Type B pancreatic cell (in vitro differentiated cells): Measurements from ENCODE around the gene UQCRHL. TPM values are rescaled to one million over a fixed set of nuclear protein-coding genes. Genes with fewer than 3 reads are reported as not detected.
A peak's percentile ranks its signal among the peaks of the same experiment; 100 is the strongest.

Source experiments
- DNase-seq: peaks from one replicate; pipeline ENCODE4 v3.0.0; 2021; ENCODE audit warnings: mixed read lengths; ENCODE audit not compliant: unreplicated experiment; ENCODE audit errors: extremely low spot score
- H3K27ac Mint-ChIP-seq: 2 replicates; pipeline ENCODE4 v1.8.0; 2021; ENCODE audit warnings: mild to moderate bottlenecking, mixed read lengths
- H3K27me3 Mint-ChIP-seq: 2 replicates; pipeline ENCODE4 v1.8.0; 2021; ENCODE audit warnings: mixed read lengths
- H3K36me3 Mint-ChIP-seq: 2 replicates; pipeline ENCODE4 v1.8.0; 2021; ENCODE audit warnings: mixed read lengths
- H3K4me1 Mint-ChIP-seq: one replicate; pipeline ENCODE4 v1.8.0; 2021; ENCODE audit warnings: mixed read lengths; ENCODE audit not compliant: unreplicated experiment
- H3K4me3 Mint-ChIP-seq: 2 replicates; pipeline ENCODE4 v1.8.0; 2021; ENCODE audit warnings: mild to moderate bottlenecking, mixed read lengths
- H3K9me3 Mint-ChIP-seq: 2 replicates; pipeline ENCODE4 v1.8.0; 2021; ENCODE audit warnings: mixed read lengths
- CTCF ChIP-seq: fragments of 200-600 bp; sonication (generic); conservative IDR thresholded peaks from 2 replicates; pipeline ENCODE4 v1.5.0; 2021; ENCODE audit warnings: antibody characterized with exemption, mild to moderate bottlenecking
- total RNA-seq: library from RNA; stranded (reverse); gene quantifications from 2 replicates; pipeline ENCODE4 v1.2.1, GENCODE V29; 2021; ENCODE audit warnings: low replicate concordance

The UQCRHL gene
- total RNA-seq, 1 donor from 2014 or later: 2.3 TPM

GRCh38 chr1:15797614-15798390, 9.6 kb downstream of the UQCRHL start:
- Mint-ChIP-seq H3K4me1 (peaks cover 44% of the 10 kb centered on the region), H3K27me3 (peaks cover 4% of the 10 kb centered on the region), H3K27ac (peak overlapping the region; percentile 81), H3K4me3 (no peak overlapping the region), H3K9me3 (no peaks in the 10 kb centered on the region), H3K36me3 (no peaks in the 10 kb centered on the region)
- no peak for TF ChIP-seq CTCF
- no peak for DNase-seq

GRCh38 chr1:15796086-15796462, 11.4 kb downstream of the UQCRHL start:
- TF ChIP-seq CTCF: no peak
- peak overlapping the region; percentile 52 for H3K4me3 Mint-ChIP-seq

GRCh38 chr1:15788624-15789301, 18.7 kb downstream of the UQCRHL start:
- peak overlapping the region; percentile 82 for H3K27ac Mint-ChIP-seq
- H3K27me3 Mint-ChIP-seq: no peaks in the 10 kb centered on the region
- peaks cover 10% of the 10 kb centered on the region for H3K4me1 Mint-ChIP-seq

More at GRCh38 chr1:15796086-15796462, 11.4 kb downstream of the UQCRHL start:
- no peak for DNase-seq
- H3K9me3 Mint-ChIP-seq: no peaks in the 10 kb centered on the region
- peaks cover 44% of the 10 kb centered on the region for H3K4me1 Mint-ChIP-seq
- H3K27ac Mint-ChIP-seq: peak overlapping the region; percentile 95
- H3K27me3 Mint-ChIP-seq: no peaks in the 10 kb centered on the region
- H3K36me3 Mint-ChIP-seq: no peaks in the 10 kb centered on the region

GRCh38 chr1:15786581-15786980, 20.9 kb downstream of the UQCRHL start:
- Mint-ChIP-seq H3K4me3 (no peak overlapping the region), H3K27me3 (no peaks in the 10 kb centered on the region), H3K9me3 (no peaks in the 10 kb centered on the region), H3K36me3 (peaks cover 9% of the 10 kb centered on the region), H3K4me1 (no peaks in the 10 kb centered on the region), H3K27ac (peak overlapping the region; percentile 59)
- DNase-seq: no peak
- TF ChIP-seq CTCF: no peak

More at GRCh38 chr1:15788624-15789301, 18.7 kb downstream of the UQCRHL start:
- no peaks in the 10 kb centered on the region for H3K9me3 Mint-ChIP-seq
- H3K36me3 Mint-ChIP-seq: peaks cover 9% of the 10 kb centered on the region
- no peak for DNase-seq
- TF ChIP-seq CTCF: no peak
- H3K4me3 Mint-ChIP-seq: peak overlapping the region; percentile 4

- DNase-seq: no peak
- H3K27ac Mint-ChIP-seq: peak overlapping the region; percentile 57
- H3K36me3 Mint-ChIP-seq: peaks cover 13% of the 10 kb centered on the region
- no peak overlapping the region for H3K4me3 Mint-ChIP-seq
- no peaks in the 10 kb centered on the region for H3K9me3 Mint-ChIP-seq
- H3K27me3 Mint-ChIP-seq: no peaks in the 10 kb centered on the region
- TF ChIP-seq CTCF: no peak
- H3K4me1 Mint-ChIP-seq: peaks cover 3% of the 10 kb centered on the region
Measured at GRCh38 chr1:15785683-15786082, 21.8 kb downstream of the UQCRHL start.
